ENCODE data around the gene ANGPTL2. TPM values are rescaled to one million over a fixed set of nuclear protein-coding genes. Genes with fewer than 3 reads are reported as not detected.

The ANGPTL2 gene
- total RNA-seq, 4 donors from 2014 or later: 36.5 to 52.5 (median 50.8) TPM

- Histone ChIP-seq H3K4me1 (peaks cover 0 to 40% (median 0%) of the 10 kb centered on the region in 3 donors), H3K27ac (no peak overlapping the region), H3K4me3 (no peak overlapping the region), H3K27me3 (no peaks in the 10 kb centered on the region), H3K9me3 (no peaks in the 10 kb centered on the region), H3K36me3 (peaks cover 0 to 31% of the 10 kb centered on the region in 2 donors)
- TF ChIP-seq EP300 (IDR thresholded peaks at IDR 0.05) (no peak), CTCF (IDR thresholded peaks at IDR 0.05) (no peak), POLR2A (IDR thresholded peaks at IDR 0.05) (no peak), POLR2AphosphoS5 (IDR thresholded peaks at IDR 0.05) (no peak)
- no peak for ATAC-seq
- 84 to 95% methylated on average over 5 of the region's 5 CpGs for WGBS, 2 donors (ENCODE audit: low coverage in 1 of 2)
Measured at GRCh38 chr9:127097683-127098082, 24.8 kb downstream of the ANGPTL2 start.

GRCh38 chr9:127096208-127096607, 26.2 kb downstream of the ANGPTL2 start:
- no peak for ATAC-seq
- H3K27me3 ChIP-seq: no peaks in the 10 kb centered on the region
- peaks cover 0 to 28% (median 0%) of the 10 kb centered on the region in 3 donors for H3K4me1 ChIP-seq
- H3K9me3 ChIP-seq: no peaks in the 10 kb centered on the region
- H3K36me3 ChIP-seq: peaks cover 0 to 46% of the 10 kb centered on the region in 2 donors
- WGBS, 2 donors (ENCODE audit: low coverage in 1 of 2): 95 to 100% methylated on average over 2 to 3 of the region's 13 CpGs
- H3K27ac ChIP-seq: no peak overlapping the region
- TF ChIP-seq POLR2A (IDR thresholded peaks at IDR 0.05) (no peak), CTCF (IDR thresholded peaks at IDR 0.05) (no peak), POLR2AphosphoS5 (IDR thresholded peaks at IDR 0.05) (no peak), EP300 (IDR thresholded peaks at IDR 0.05) (no peak)
- no peak overlapping the region for H3K4me3 ChIP-seq

- no peak overlapping the region for H3K27ac ChIP-seq
- 77 to 100% methylated on average over 3 to 5 of the region's 5 CpGs for WGBS, 2 donors (ENCODE audit: low coverage in 1 of 2)
- peaks cover 0 to 53% of the 10 kb centered on the region in 2 donors for H3K36me3 ChIP-seq
- no peak for ATAC-seq
- TF ChIP-seq POLR2A (IDR thresholded peaks at IDR 0.05) (no peak), EP300 (IDR thresholded peaks at IDR 0.05) (no peak), CTCF (IDR thresholded peaks at IDR 0.05) (no peak), POLR2AphosphoS5 (IDR thresholded peaks at IDR 0.05) (no peak)
- no peaks in the 10 kb centered on the region for H3K9me3 ChIP-seq
- H3K4me1 ChIP-seq: peaks cover 0 to 30% (median 0%) of the 10 kb centered on the region in 3 donors
- H3K27me3 ChIP-seq: no peaks in the 10 kb centered on the region
- no peak overlapping the region for H3K4me3 ChIP-seq
Measured at GRCh38 chr9:127095411-127095810, 27.0 kb downstream of the ANGPTL2 start.

- H3K27ac ChIP-seq: no peak overlapping the region
Measured at GRCh38 chr9:127093319-127094020, 29.0 kb downstream of the ANGPTL2 start.

More at GRCh38 chr9:127093319-127094020, 29.0 kb downstream of the ANGPTL2 start:
- 80% methylated on average over 1 of the region's 17 CpGs; no CpG with 5 or more reads in 1 of the 2 donors for WGBS, 2 donors (ENCODE audit: low coverage in 1 of 2)
- ATAC-seq: no peak
- H3K27me3 ChIP-seq: no peaks in the 10 kb centered on the region
- H3K36me3 ChIP-seq: peaks cover 0 to 71% of the 10 kb centered on the region in 2 donors
- H3K4me3 ChIP-seq: no peak overlapping the region
- H3K4me1 ChIP-seq: peaks cover 0 to 27% (median 10%) of the 10 kb centered on the region in 3 donors
- TF ChIP-seq CTCF (IDR thresholded peaks at IDR 0.05): no peak
- no peak for TF ChIP-seq POLR2A (IDR thresholded peaks at IDR 0.05)
- no peak for TF ChIP-seq POLR2AphosphoS5 (IDR thresholded peaks at IDR 0.05)
- TF ChIP-seq EP300 (IDR thresholded peaks at IDR 0.05): no peak
- H3K9me3 ChIP-seq: no peaks in the 10 kb centered on the region
